Muscle layer of duodenum (tissue), 2 donors: Measurements from ENCODE around the gene RFTN2.
"Not testable (repeated sequence)": the region's sequence is repeated elsewhere in the genome, so short reads cannot be mapped to it uniquely, and the experiment has no call there.

Source experiments
- H3K27ac ChIP-seq: one replicate; pipeline ENCODE4 v1.7.0; 2013; ENCODE audit warnings: mild to moderate bottlenecking, low read length
- H3K27me3 ChIP-seq: one replicate; pipeline ENCODE4 v1.7.0; 2013; ENCODE audit warnings: low read depth, mild to moderate bottlenecking, control low read depth, low read length
- H3K36me3 ChIP-seq, 2 donors: one replicate each; pipeline ENCODE4 v1.7.0; 2013; ENCODE audit warnings: low read length in 2 of 2, control low read depth in 1 of 2, mild to moderate bottlenecking in 1 of 2; ENCODE audit not compliant: insufficient read depth in 2 of 2, control insufficient read depth in 1 of 2
- H3K4me1 ChIP-seq, 2 donors: one replicate each; pipeline ENCODE4 v1.7.0; 2013; ENCODE audit warnings: low read length in 2 of 2, mild to moderate bottlenecking in 2 of 2, control low read depth in 1 of 2, moderate library complexity in 1 of 2; ENCODE audit not compliant: insufficient read depth in 2 of 2, control insufficient read depth in 1 of 2
- H3K4me3 ChIP-seq, 2 donors: one replicate each; pipeline ENCODE4 v1.7.0; 2013; ENCODE audit warnings: low read length in 2 of 2, low read depth in 1 of 2, mild to moderate bottlenecking in 1 of 2
- H3K9me3 ChIP-seq, 2 donors: one replicate each; pipeline ENCODE4 v1.7.0; 2013; ENCODE audit warnings: low read length in 2 of 2, control low read depth in 1 of 2, mild to moderate bottlenecking in 1 of 2; ENCODE audit not compliant: control insufficient read depth in 1 of 2
- donor health status: healthy.

RFTN2 gene

GRCh38 chr2:197675246-197675645 lies at the start of gene RFTN2:
RFTN2 (minus strand) TSS chr2:197675587; CDS start chr2:197675458, 129 bp downstream.
- Histone ChIP-seq H3K36me3 (no peaks in the 10 kb centered on the region), H3K4me1 (peaks cover 0 to 3% of the 10 kb centered on the region in 2 donors), H3K4me3 (peak within 1 kb of the TSS; percentile 61 to 62), H3K9me3 (no peaks in the 10 kb centered on the region), H3K27me3 (no peaks in the 10 kb centered on the region), H3K27ac (peak within 1 kb of the TSS; percentile 75)

GRCh38 chr2:197717863-197718262 lies 42.5 kb upstream of the RFTN2 start:
- H3K9me3 ChIP-seq, result no peaks in the 10 kb centered on the region
- no peak overlapping the region for H3K27ac ChIP-seq
- H3K27me3 ChIP-seq, result no peaks in the 10 kb centered on the region
- H3K4me3 ChIP-seq, result no peak overlapping the region
- H3K36me3 ChIP-seq, result no peaks in the 10 kb centered on the region
- no peaks in the 10 kb centered on the region for H3K4me1 ChIP-seq

- Histone ChIP-seq H3K36me3 (peaks cover 0 to 11% of the 10 kb centered on the region in 2 donors), H3K4me3 (no peak overlapping the region), H3K27ac (no peak overlapping the region), H3K27me3 (no peaks in the 10 kb centered on the region), H3K9me3 (no peaks in the 10 kb centered on the region), H3K4me1 (peaks cover 7 to 8% of the 10 kb centered on the region in 2 donors)
Measured at GRCh38 chr2:197713271-197713670, 37.9 kb upstream of the RFTN2 start.

GRCh38 chr2:197711578-197711977 lies 36.2 kb upstream of the RFTN2 start:
- no peak overlapping the region for H3K27ac ChIP-seq
- no peaks in the 10 kb centered on the region for H3K27me3 ChIP-seq
- H3K4me1 ChIP-seq, result peaks cover 13 to 21% of the 10 kb centered on the region in 2 donors
- H3K9me3 ChIP-seq, result no peaks in the 10 kb centered on the region
- no peak overlapping the region for H3K4me3 ChIP-seq
- peaks cover 0 to 11% of the 10 kb centered on the region in 2 donors for H3K36me3 ChIP-seq

- Histone ChIP-seq H3K4me1 (peaks cover 13 to 29% of the 10 kb centered on the region in 2 donors), H3K27me3 (no peaks in the 10 kb centered on the region), H3K27ac (no peak overlapping the region), H3K36me3 (peaks cover 0 to 11% of the 10 kb centered on the region in 2 donors), H3K9me3 (no peaks in the 10 kb centered on the region), H3K4me3 (no peak overlapping the region)
Measured at GRCh38 chr2:197710424-197711042, 35.1 kb upstream of the RFTN2 start.

- H3K27me3 ChIP-seq, H3K27ac ChIP-seq, H3K9me3 ChIP-seq: not testable (repeated sequence)
- Histone ChIP-seq H3K36me3 (peaks cover 0 to 11% of the 10 kb centered on the region in 2 donors), H3K4me3 (peak overlapping the region in 1 of 2 donors; percentile 16), H3K4me1 (peaks cover 13 to 29% of the 10 kb centered on the region in 2 donors)
Measured at GRCh38 chr2:197709140-197709539, 33.8 kb upstream of the RFTN2 start.

- Histone ChIP-seq H3K9me3 (no peaks in the 10 kb centered on the region), H3K4me1 (peaks cover 13 to 29% of the 10 kb centered on the region in 2 donors), H3K36me3 (peaks cover 0 to 11% of the 10 kb centered on the region in 2 donors), H3K27me3 (no peaks in the 10 kb centered on the region), H3K27ac (no peak overlapping the region), H3K4me3 (peak overlapping the region in 1 of 2 donors; percentile 16)
Measured at GRCh38 chr2:197708331-197708730, 32.9 kb upstream of the RFTN2 start.

GRCh38 chr2:197707316-197708213 lies 32.2 kb upstream of the RFTN2 start:
- Histone ChIP-seq H3K36me3 (peaks cover 0 to 11% of the 10 kb centered on the region in 2 donors), H3K27ac (no peak overlapping the region), H3K4me1 (peaks cover 13 to 29% of the 10 kb centered on the region in 2 donors), H3K27me3 (no peaks in the 10 kb centered on the region), H3K9me3 (no peaks in the 10 kb centered on the region), H3K4me3 (peak overlapping the region; percentile 72 to 98)

GRCh38 chr2:197706839-197707207 lies 31.4 kb upstream of the RFTN2 start:
- Histone ChIP-seq H3K36me3 (peaks cover 0 to 11% of the 10 kb centered on the region in 2 donors), H3K4me1 (peaks cover 13 to 29% of the 10 kb centered on the region in 2 donors), H3K4me3 (peak overlapping the region; percentile 72 to 98), H3K9me3 (no peaks in the 10 kb centered on the region), H3K27ac (no peak overlapping the region), H3K27me3 (no peaks in the 10 kb centered on the region)

GRCh38 chr2:197705912-197706838 lies 30.8 kb upstream of the RFTN2 start:
- Histone ChIP-seq H3K36me3 (peaks cover 0 to 5% of the 10 kb centered on the region in 2 donors), H3K4me1 (peaks cover 13 to 29% of the 10 kb centered on the region in 2 donors), H3K4me3 (peak overlapping the region; percentile 72 to 98), H3K27ac (peak overlapping the region; percentile 62), H3K9me3 (no peaks in the 10 kb centered on the region), H3K27me3 (no peaks in the 10 kb centered on the region)
